A673 (cell line): ENCODE measurements around the gene UBA52. TPM values are rescaled to one million over a fixed set of nuclear protein-coding genes. Genes with fewer than 3 reads are reported as not detected.
"Not testable (repeated sequence)": the region's sequence is repeated elsewhere in the genome, so short reads cannot be mapped to it uniquely, and the experiment has no call there.

Source experiments
- Bru-seq: library from RNA; stranded (reverse); fragments of 400-500 nt; gene quantifications from one replicate; lab custom pipeline; 2021; lab: Mats Ljungman, UMichigan
- BruChase-seq, 2 experiments: library from RNA; stranded (reverse); fragments of 400-500 nt; gene quantifications; one replicate each; lab custom pipeline; 2021; lab: Mats Ljungman, UMichigan
- BruUV-seq: library from RNA; stranded (reverse); fragments of 400-500 nt; replicated peaks from 2 replicates; lab custom pipeline; 2021; lab: Mats Ljungman, UMichigan
- CTCF ChIA-PET: fragments of 300-600 bp; sonication (Branson Sonifier 250); formaldehyde crosslinking; loops from one replicate; lab custom pipeline; 2022; ENCODE audit warnings: antibody characterized with exemption; lab: Charles Lee
- POLR2A ChIA-PET: fragments of 300-600 bp; sonication (Branson Sonifier 250); formaldehyde crosslinking; loops from one replicate; lab custom pipeline; 2022; ENCODE audit warnings: antibody characterized with exemption; ENCODE audit not compliant: low non-redundant PET; lab: Charles Lee
- DNase-seq: peaks from one replicate; pipeline ENCODE4 v3.0.0-alpha.2; 2015; ENCODE audit warnings: low spot score
- H3K27ac ChIP-seq: fragments of 200-600 bp; sonication (generic); 2 replicates; pipeline ENCODE4 v1.5.1; 2016; ENCODE audit warnings: mixed run types, low read depth, mild to moderate bottlenecking, mixed read lengths, antibody characterized with exemption, low read length; ENCODE audit not compliant: poor library complexity, severe bottlenecking
- H3K27me3 ChIP-seq: fragments of 200-600 bp; sonication (generic); replicated peaks from 2 replicates; pipeline ENCODE4 v1.6.1; 2017; ENCODE audit warnings: mixed run types, low read depth, mild to moderate bottlenecking, mixed read lengths, antibody characterized with exemption, low read length; ENCODE audit not compliant: insufficient read depth, poor library complexity
- H3K36me3 ChIP-seq: fragments of 200-600 bp; sonication (generic); 2 replicates; pipeline ENCODE4 v1.6.1; 2016; ENCODE audit warnings: mixed run types, mild to moderate bottlenecking, mixed read lengths, antibody characterized with exemption, low read length; ENCODE audit not compliant: insufficient read depth, poor library complexity, severe bottlenecking
- H3K4me1 ChIP-seq: fragments of 200-600 bp; sonication (generic); 2 replicates; pipeline ENCODE4 v1.6.1; 2017; ENCODE audit warnings: mixed run types, mild to moderate bottlenecking, mixed read lengths, antibody characterized with exemption, low read length; ENCODE audit not compliant: insufficient read depth, poor library complexity, severe bottlenecking
- H3K4me3 ChIP-seq: fragments of 200-600 bp; sonication (generic); 2 replicates; pipeline ENCODE4 v1.5.1; 2016; ENCODE audit warnings: low read depth, mixed run types, mild to moderate bottlenecking, mixed read lengths, low read length; ENCODE audit not compliant: poor library complexity, severe bottlenecking
- H3K9me3 ChIP-seq: fragments of 200-600 bp; sonication (generic); 2 replicates; pipeline ENCODE4 v1.6.1; 2016; ENCODE audit warnings: mixed run types, low read depth, mild to moderate bottlenecking, mixed read lengths, antibody characterized with exemption, low read length; ENCODE audit not compliant: poor library complexity, severe bottlenecking
- CTCF ChIP-seq: fragments of 300-800, 200-600 bp; sonication (generic); conservative IDR thresholded peaks from 2 replicates; pipeline ENCODE4 v1.5.1; 2017; ENCODE audit warnings: low read depth, mild to moderate bottlenecking, antibody characterized with exemption, low read length, moderate library complexity, mixed read lengths
- EZH2 ChIP-seq: fragments of 200-600 bp; sonication (generic); IDR thresholded peaks from 2 replicates; pipeline ENCODE4 v1.6.1; 2017; ENCODE audit warnings: borderline replicate concordance, low read depth, mild to moderate bottlenecking, mixed read lengths, antibody characterized with exemption, low read length; ENCODE audit not compliant: poor library complexity, severe bottlenecking
- intact Hi-C: fragments of 100-400 bp; cut with micrococcal nuclease; formaldehyde crosslinking; loops from one replicate; pipeline ENCODE4 v1.10.0; 2022; ENCODE audit not compliant: unreplicated experiment
- long read RNA-seq: library from polyadenylated mRNA; stranded (forward); transcript quantifications from one replicate; pipeline ENCODE4 v2.0.0, GENCODE V29; 2022
- total RNA-seq: library from RNA; stranded (reverse); gene quantifications from 2 replicates; pipeline ENCODE4 v1.2.3, GENCODE V29; 2021

The UBA52 gene
- total RNA-seq (1,270 and 1,348 TPM in 2 replicates), Bru-seq, nascent RNA (percentile 97 among the genes with signal in this experiment), BruChase-seq, experiment 1, labeled RNA remaining after a 2-hour chase (percentile 96 among the genes with signal in this experiment), BruChase-seq, experiment 2, labeled RNA remaining after a 6-hour chase (percentile 98 among the genes with signal in this experiment)
- long read RNA-seq, transcript UBA52-213 (5 exons, 707 nt) = minor isoform, 5 of 282 reads
- long read RNA-seq, transcript UBA52-202 (5 exons, 2,845 nt) = minor isoform, 94 of 282 reads
- long read RNA-seq, transcript UBA52-209 (4 exons, 514 nt) = minor isoform, 20 of 282 reads
- long read RNA-seq, transcript UBA52-201 (5 exons, 572 nt) = major isoform, 129 of 282 reads
- long read RNA-seq, partial matches to known transcripts = 12 of 282 reads
- long read RNA-seq, other reads (novel, unspliced or antisense) = 12 of 282 reads

- ChIA-PET POLR2A (interaction anchor here (0.6 kb wide), 2 partner anchors 15 to 286 kb away, joined by 3 to 10 read pairs; no protein-coding TSS in a partner anchor), CTCF (interaction anchor here (0.7 to 1.9 kb wide), 3 partner anchors 18 to 52 kb away, joined by 3 to 7 read pairs (median 6); partner anchors contain the start of gene REX1BD)
- TF ChIP-seq EZH2 = no peak
- TF ChIP-seq CTCF = no peak
- H3K27ac ChIP-seq = peak within 1 kb of the TSS; percentile 94
- peak; percentile 99 for DNase-seq
- H3K27me3 ChIP-seq = no peaks in the 10 kb centered on the region
- H3K9me3 ChIP-seq = no peaks in the 10 kb centered on the region
- H3K4me3 ChIP-seq = peak within 1 kb of the TSS; percentile 85
- peaks cover 66% of the 10 kb centered on the region for H3K36me3 ChIP-seq
- intact Hi-C loops = no loop called here
- BruUV-seq = no TSS peak
- peaks cover 13% of the 10 kb centered on the region for H3K4me1 ChIP-seq
These were observed at the start of gene UBA52 for GRCh38 chr19:18571564-18572344. Gene UBA52, plus strand, starts transcription at chr19:18571857. Its CDS starts 1,444 bp downstream, at chr19:18573301.

- BruUV-seq = no TSS peak
- ChIA-PET POLR2A (no interaction called here), CTCF (interaction anchor here (1.3 kb wide), 1 partner anchor 36 kb away, joined by 3 read pairs; no protein-coding TSS in a partner anchor)
- intact Hi-C loops = loop anchor here (1.0 kb wide), 1 partner anchor 35 kb away; the partner anchor contains the start of gene KXD1
- TF ChIP-seq EZH2 = no peak
- no peak for TF ChIP-seq CTCF
- Histone ChIP-seq H3K27me3 (no peaks in the 10 kb centered on the region), H3K9me3 (no peaks in the 10 kb centered on the region), H3K4me1 (peaks cover 4% of the 10 kb centered on the region), H3K27ac (peak overlapping the region; percentile 93), H3K36me3 (no peaks in the 10 kb centered on the region), H3K4me3 (peak overlapping the region; percentile 89)
- DNase-seq = peak; percentile 100
These were observed 49.4 kb upstream of the UBA52 start for GRCh38 chr19:18522124-18522861.

GRCh38 chr19:18522862-18523440 lies 48.7 kb upstream of the UBA52 start:
- DNase-seq, CTCF ChIA-PET: not testable (repeated sequence)
- peak overlapping the region; percentile 51 for H3K27ac ChIP-seq

More at GRCh38 chr19:18522862-18523440, 48.7 kb upstream of the UBA52 start:
- H3K9me3 ChIP-seq, POLR2A ChIA-PET, BruUV-seq, H3K36me3 ChIP-seq, H3K27me3 ChIP-seq, H3K4me1 ChIP-seq: not testable (repeated sequence)
- intact Hi-C loops = loop anchor here (1.0 kb wide), 1 partner anchor 34 kb away; the partner anchor contains the start of gene KXD1
- peak overlapping the region; percentile 28 for H3K4me3 ChIP-seq
